OCI-LY7 (cell line): ENCODE results near the gene SLC1A4. TPM values are rescaled to one million over a fixed set of nuclear protein-coding genes. Genes with fewer than 3 reads are reported as not detected.

Experiments used
- BruUV-seq: library from RNA; stranded (reverse); fragments of 400-500 nt; replicated peaks from 2 replicates; lab custom pipeline; 2021; lab: Mats Ljungman, UMichigan
- CTCF ChIA-PET: fragments of 300-600 bp; sonication (Branson Sonifier 250); formaldehyde crosslinking; loops from one replicate; lab custom pipeline; 2022; ENCODE audit warnings: antibody characterized with exemption; ENCODE audit not compliant: unreplicated experiment; lab: Charles Lee
- POLR2A ChIA-PET: fragments of 300-600 bp; sonication (Branson Sonifier 250); formaldehyde crosslinking; loops from one replicate; lab custom pipeline; 2022; ENCODE audit warnings: antibody characterized with exemption; lab: Charles Lee
- DNase-seq: peaks from one replicate; pipeline ENCODE4 v3.0.0-alpha.2; 2015; ENCODE audit warnings: low spot score
- H2AFZ ChIP-seq: fragments of 200-600 bp; sonication (generic), shearing (Covaris generic); 2 replicates; pipeline ENCODE4 v1.6.1; 2014; ENCODE audit warnings: mild to moderate bottlenecking, antibody characterized with exemption, low read length, moderate library complexity
- H3K27ac ChIP-seq: fragments of 200-600 bp; sonication (generic); 2 replicates; pipeline ENCODE4 v1.5.1; 2014; ENCODE audit warnings: mixed run types, low read depth, mild to moderate bottlenecking, moderate library complexity, low read length, inconsistent platforms; ENCODE audit not compliant: poor library complexity, severe bottlenecking
- H3K36me3 ChIP-seq: fragments of 200-600 bp; sonication (generic); 2 replicates; pipeline ENCODE4 v1.6.1; 2014; ENCODE audit warnings: mild to moderate bottlenecking, antibody characterized with exemption, low read length, moderate library complexity, mixed read lengths; ENCODE audit not compliant: insufficient read depth
- H3K4me1 ChIP-seq: fragments of 200-600 bp; sonication (generic); 2 replicates; pipeline ENCODE4 v1.5.1; 2014; ENCODE audit warnings: mild to moderate bottlenecking, low read length; ENCODE audit not compliant: insufficient read depth, poor library complexity, severe bottlenecking
- H3K4me2 ChIP-seq: fragments of 200-600 bp; sonication (generic); 2 replicates; pipeline ENCODE4 v1.6.1; 2014; ENCODE audit warnings: mild to moderate bottlenecking, low read length
- H3K4me3 ChIP-seq: fragments of 200-600 bp; sonication (generic); 2 replicates; pipeline ENCODE4 v1.5.1; 2014; ENCODE audit warnings: mild to moderate bottlenecking, low read depth, low read length; ENCODE audit not compliant: poor library complexity, severe bottlenecking
- H3K79me2 ChIP-seq: fragments of 200-600 bp; sonication (generic); 2 replicates; pipeline ENCODE4 v1.6.1; 2016; ENCODE audit warnings: low read depth, mild to moderate bottlenecking, low read length, moderate library complexity, mixed read lengths; ENCODE audit not compliant: insufficient read depth
- H3K9me2 ChIP-seq: fragments of 200-600 bp; sonication (generic); 2 replicates; pipeline ENCODE4 v1.6.1; 2016; ENCODE audit warnings: mild to moderate bottlenecking, low read length, mixed read lengths; ENCODE audit not compliant: insufficient read depth
- H3K9me3 ChIP-seq: fragments of 200-600 bp; sonication (generic); 2 replicates; pipeline ENCODE4 v1.6.1; 2014; ENCODE audit warnings: mild to moderate bottlenecking, mixed run types, low read length, mixed read lengths
- H4K20me1 ChIP-seq: fragments of 200-600 bp; sonication (generic); 2 replicates; pipeline ENCODE4 v1.6.1; 2014; ENCODE audit warnings: mild to moderate bottlenecking, antibody characterized with exemption, low read length, moderate library complexity, mixed read lengths; ENCODE audit not compliant: insufficient read depth
- EZH2phosphoT487 ChIP-seq: fragments of 200-600 bp; sonication (generic); IDR thresholded peaks from 2 replicates; pipeline ENCODE4 v1.6.1; 2018; ENCODE audit warnings: low read depth, borderline replicate concordance, mild to moderate bottlenecking, mixed run types, antibody characterized with exemption, low read length, moderate library complexity, mixed read lengths
- intact Hi-C: fragments of 100-400 bp; cut with micrococcal nuclease; formaldehyde crosslinking; loops from one replicate; pipeline ENCODE4 v1.10.0; 2022; ENCODE audit not compliant: unreplicated experiment
- total RNA-seq, 2 experiments: library from RNA; depleted of rRNA in 1 of 2; stranded (reverse); fragments of >200 nt in 1 of 2; shearing (Covaris generic) in 1 of 2; gene quantifications; 2 replicates each; pipeline ENCODE4 v1.2.3, GENCODE V29; 2014 to 2022
- TF ChIP-seq, protein P1 (sequence below): fragments of 200-600 bp; sonication (generic); conservative IDR thresholded peaks from 2 replicates; pipeline ENCODE4 v1.5.1; 2014; ENCODE audit warnings: mild to moderate bottlenecking, antibody characterized with exemption, low read length, moderate library complexity, mixed read lengths

Gene SLC1A4
- total RNA-seq, 2 experiments from 2014 or later, result 17.2 to 31.1 TPM

DNA sequence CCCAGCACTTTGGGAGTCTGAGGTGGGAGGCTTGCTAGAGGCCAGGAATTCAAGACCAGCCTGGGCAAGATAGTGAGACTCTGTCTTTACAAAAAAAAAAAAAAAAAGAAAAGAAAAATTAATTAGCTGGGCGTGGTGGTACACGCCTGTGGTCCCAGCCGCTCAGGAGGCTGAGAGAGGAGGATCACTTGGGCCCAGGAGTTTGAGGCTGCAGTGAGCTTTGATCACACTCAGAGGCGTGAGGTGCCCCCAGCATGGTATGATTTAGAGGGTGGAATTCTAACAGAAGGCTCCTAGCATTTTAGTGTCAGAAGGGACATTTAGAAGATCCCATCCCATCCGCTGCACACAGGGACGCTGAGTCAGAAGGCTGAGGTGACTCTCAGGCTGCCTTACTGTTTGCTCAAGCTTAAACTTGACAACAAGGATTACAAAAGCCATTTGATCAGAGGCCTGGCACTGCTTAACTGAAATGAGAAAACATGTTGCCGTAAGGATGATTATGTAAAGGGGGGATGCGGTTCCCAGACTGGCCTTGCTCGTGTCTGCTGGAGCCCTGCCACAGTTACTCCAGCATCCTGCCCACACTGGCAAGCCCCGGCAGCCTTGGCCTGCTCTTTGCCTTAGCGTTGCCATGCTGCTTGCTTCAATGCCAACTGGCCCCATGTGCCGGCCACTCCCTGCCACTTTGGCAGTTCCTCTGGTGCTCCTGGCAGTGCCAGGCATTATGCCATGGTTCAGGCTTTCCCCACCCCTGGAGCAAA is 45.6 kb upstream of the SLC1A4 start:
- no peak for TF ChIP-seq EZH2phosphoT487
- TF ChIP-seq, protein P1, sequence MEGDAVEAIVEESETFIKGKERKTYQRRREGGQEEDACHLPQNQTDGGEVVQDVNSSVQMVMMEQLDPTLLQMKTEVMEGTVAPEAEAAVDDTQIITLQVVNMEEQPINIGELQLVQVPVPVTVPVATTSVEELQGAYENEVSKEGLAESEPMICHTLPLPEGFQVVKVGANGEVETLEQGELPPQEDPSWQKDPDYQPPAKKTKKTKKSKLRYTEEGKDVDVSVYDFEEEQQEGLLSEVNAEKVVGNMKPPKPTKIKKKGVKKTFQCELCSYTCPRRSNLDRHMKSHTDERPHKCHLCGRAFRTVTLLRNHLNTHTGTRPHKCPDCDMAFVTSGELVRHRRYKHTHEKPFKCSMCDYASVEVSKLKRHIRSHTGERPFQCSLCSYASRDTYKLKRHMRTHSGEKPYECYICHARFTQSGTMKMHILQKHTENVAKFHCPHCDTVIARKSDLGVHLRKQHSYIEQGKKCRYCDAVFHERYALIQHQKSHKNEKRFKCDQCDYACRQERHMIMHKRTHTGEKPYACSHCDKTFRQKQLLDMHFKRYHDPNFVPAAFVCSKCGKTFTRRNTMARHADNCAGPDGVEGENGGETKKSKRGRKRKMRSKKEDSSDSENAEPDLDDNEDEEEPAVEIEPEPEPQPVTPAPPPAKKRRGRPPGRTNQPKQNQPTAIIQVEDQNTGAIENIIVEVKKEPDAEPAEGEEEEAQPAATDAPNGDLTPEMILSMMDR, result no peak
- no peaks in the 10 kb centered on the region for H4K20me1 ChIP-seq
- H3K4me2 ChIP-seq, result no peak overlapping the region
- H3K79me2 ChIP-seq, result no peaks in the 10 kb centered on the region
- no peak for DNase-seq
- no peak overlapping the region for H3K4me3 ChIP-seq
- H3K27ac ChIP-seq, result no peak overlapping the region
- CTCF ChIA-PET, result interaction anchor here (2.1 kb wide), 1 partner anchor 11 kb away, joined by 8 read pairs; no protein-coding TSS in a partner anchor
- H3K9me2 ChIP-seq, result no peaks in the 10 kb centered on the region
- H3K9me3 ChIP-seq, result no peaks in the 10 kb centered on the region
- no peaks in the 10 kb centered on the region for H3K36me3 ChIP-seq
- POLR2A ChIA-PET, result interaction anchor here (0.7 to 2.2 kb wide), 3 partner anchors 12 to 45 kb away, joined by 3 to 12 read pairs (median 4); partner anchors contain the start of gene SLC1A4
- no TSS peak for BruUV-seq
- intact Hi-C loops, result no loop called here
- H3K4me1 ChIP-seq, result peaks cover 68% of the 10 kb centered on the region
- H2AFZ ChIP-seq, result no peak overlapping the region

DNA sequence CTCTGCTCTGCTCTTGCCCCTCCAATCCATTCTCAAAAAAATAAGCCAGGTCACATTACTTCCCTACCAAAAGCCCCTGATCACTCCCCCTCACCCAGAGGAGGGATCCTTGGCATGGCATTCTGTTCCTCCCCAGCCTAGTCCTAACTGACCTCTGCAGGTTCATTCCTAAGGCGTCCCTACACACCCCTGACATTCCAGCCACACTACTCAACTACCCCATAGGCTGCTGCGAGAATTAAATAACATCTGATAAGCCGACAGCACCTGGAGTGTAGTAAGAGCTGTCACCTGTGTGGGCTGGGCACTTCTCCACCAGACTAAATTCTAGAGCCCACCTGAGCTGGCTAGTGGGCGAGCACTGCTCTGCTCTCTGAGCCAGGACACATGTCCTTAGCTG is 44.7 kb upstream of the SLC1A4 start:
- POLR2A ChIA-PET, result interaction anchor here (0.7 to 3.6 kb wide), 7 partner anchors 13 to 428 kb away, joined by 3 to 33 read pairs (median 5); no protein-coding TSS in a partner anchor
- no peak overlapping the region for H3K4me2 ChIP-seq

More for the DNA sequence above, 44.7 kb upstream of the SLC1A4 start:
- DNase-seq, result no peak
- Histone ChIP-seq H2AFZ (no peak overlapping the region), H3K4me3 (no peak overlapping the region), H3K36me3 (no peaks in the 10 kb centered on the region), H3K9me2 (no peaks in the 10 kb centered on the region), H3K79me2 (no peaks in the 10 kb centered on the region), H3K27ac (no peak overlapping the region), H3K9me3 (no peaks in the 10 kb centered on the region), H4K20me1 (no peaks in the 10 kb centered on the region), H3K4me1 (peaks cover 59% of the 10 kb centered on the region)
- CTCF ChIA-PET, result no interaction called here
- intact Hi-C loops, result no loop called here
- no peak for TF ChIP-seq EZH2phosphoT487
- TF ChIP-seq, protein P1, result no peak
- BruUV-seq, result no TSS peak
